ENCODE data around the gene MED14.

Gene MED14

GRCh38 chrX:40652664-40653063 lies 82.7 kb downstream of the MED14 start:
- peaks cover 3% of the 10 kb centered on the region for H3K4me1 Mint-ChIP-seq
- no peak overlapping the region for H3K27ac Mint-ChIP-seq
- H3K9me3 Mint-ChIP-seq: no peaks in the 10 kb centered on the region
- peaks cover 34% of the 10 kb centered on the region for H3K36me3 Mint-ChIP-seq
- H3K4me3 Mint-ChIP-seq: no peak overlapping the region
- no peak for DNase-seq (ENCODE audit: low spot score in 2 of 2)
- no peak for ATAC-seq

GRCh38 chrX:40651620-40652223 lies 83.6 kb downstream of the MED14 start:
- Mint-ChIP-seq H3K9me3 (no peaks in the 10 kb centered on the region), H3K4me3 (no peak overlapping the region), H3K27ac (no peak overlapping the region), H3K36me3 (peaks cover 33% of the 10 kb centered on the region), H3K4me1 (peaks cover 6% of the 10 kb centered on the region)
- no peak for ATAC-seq
- peak; percentile 43 to 61 for DNase-seq (ENCODE audit: low spot score in 2 of 2)

GRCh38 chrX:40647307-40648197 lies 87.8 kb downstream of the MED14 start, which contains the start of gene CXorf38:
CXorf38 (minus strand) TSS chrX:40647561; CDS start chrX:40647520, 41 bp downstream.
- ATAC-seq (peak; percentile 85), DNase-seq (ENCODE audit: low spot score in 2 of 2) (peak; percentile 76 to 93)
- Mint-ChIP-seq H3K9me3 (no peaks in the 10 kb centered on the region), H3K27ac (peak within 1 kb of the TSS; percentile 94), H3K4me3 (peak within 1 kb of the TSS; percentile 91), H3K36me3 (peaks cover 48% of the 10 kb centered on the region), H3K4me1 (peaks cover 36% of the 10 kb centered on the region)

- Mint-ChIP-seq H3K4me3 (peak overlapping the region; percentile 91), H3K36me3 (peaks cover 53% of the 10 kb centered on the region), H3K27ac (peak overlapping the region; percentile 94), H3K4me1 (peaks cover 45% of the 10 kb centered on the region), H3K9me3 (no peaks in the 10 kb centered on the region)
- ATAC-seq (peak; percentile 59), DNase-seq (ENCODE audit: low spot score in 2 of 2) (peak; percentile 10 to 68)
Measured at GRCh38 chrX:40646489-40647306, 88.6 kb downstream of the MED14 start.

GRCh38 chrX:40644821-40645358 lies 90.5 kb downstream of the MED14 start:
- Mint-ChIP-seq H3K9me3 (no peaks in the 10 kb centered on the region), H3K36me3 (peaks cover 60% of the 10 kb centered on the region), H3K27ac (peak overlapping the region; percentile 96), H3K4me3 (peak overlapping the region; percentile 91), H3K4me1 (peaks cover 46% of the 10 kb centered on the region)
- DNase-seq (ENCODE audit: low spot score in 2 of 2) (peak; percentile 3 to 72), ATAC-seq (peak; percentile 64)

GRCh38 chrX:40644176-40644575 lies 91.2 kb downstream of the MED14 start:
- Mint-ChIP-seq H3K27ac (peak overlapping the region; percentile 96), H3K36me3 (peaks cover 66% of the 10 kb centered on the region), H3K4me3 (peak overlapping the region; percentile 91), H3K9me3 (no peaks in the 10 kb centered on the region), H3K4me1 (peaks cover 46% of the 10 kb centered on the region)
- DNase-seq (ENCODE audit: low spot score in 2 of 2) (no peak), ATAC-seq (no peak)

GRCh38 chrX:40637687-40638086 lies 97.7 kb downstream of the MED14 start:
- H3K27ac Mint-ChIP-seq: peak overlapping the region; percentile 8
- peaks cover 21% of the 10 kb centered on the region for H3K4me1 Mint-ChIP-seq
- ATAC-seq: no peak
- H3K9me3 Mint-ChIP-seq: no peaks in the 10 kb centered on the region
- H3K4me3 Mint-ChIP-seq: no peak overlapping the region
- no peak for DNase-seq (ENCODE audit: low spot score in 2 of 2)
- peaks cover 87% of the 10 kb centered on the region for H3K36me3 Mint-ChIP-seq

GRCh38 chrX:40632199-40632598 lies 103.1 kb downstream of the MED14 start:
- H3K27ac Mint-ChIP-seq: peak overlapping the region; percentile 83
- H3K4me1 Mint-ChIP-seq: peaks cover 9% of the 10 kb centered on the region
- DNase-seq (ENCODE audit: low spot score in 2 of 2): no peak
- no peaks in the 10 kb centered on the region for H3K9me3 Mint-ChIP-seq
- ATAC-seq: no peak
- no peak overlapping the region for H3K4me3 Mint-ChIP-seq
- peaks cover 100% of the 10 kb centered on the region for H3K36me3 Mint-ChIP-seq

- Mint-ChIP-seq H3K4me1 (peaks cover 8% of the 10 kb centered on the region), H3K9me3 (no peaks in the 10 kb centered on the region), H3K36me3 (peaks cover 68% of the 10 kb centered on the region), H3K4me3 (no peak overlapping the region), H3K27ac (no peak overlapping the region)
- DNase-seq (ENCODE audit: low spot score in 2 of 2): no peak
- no peak for ATAC-seq
Measured at GRCh38 chrX:40628506-40628905, 106.8 kb downstream of the MED14 start.

GRCh38 chrX:40625294-40625693 lies 110.0 kb downstream of the MED14 start:
- DNase-seq (ENCODE audit: low spot score in 2 of 2) (no peak), ATAC-seq (no peak)
- Mint-ChIP-seq H3K36me3 (peaks cover 36% of the 10 kb centered on the region), H3K4me3 (no peak overlapping the region), H3K27ac (no peak overlapping the region), H3K9me3 (no peaks in the 10 kb centered on the region), H3K4me1 (no peaks in the 10 kb centered on the region)

- Mint-ChIP-seq H3K36me3 (peaks cover 19% of the 10 kb centered on the region), H3K9me3 (no peaks in the 10 kb centered on the region), H3K4me1 (no peaks in the 10 kb centered on the region), H3K4me3 (no peak overlapping the region), H3K27ac (no peak overlapping the region)
- ATAC-seq: no peak
- no peak for DNase-seq (ENCODE audit: low spot score in 2 of 2)
Measured at GRCh38 chrX:40623665-40624064, 111.7 kb downstream of the MED14 start.

- DNase-seq (ENCODE audit: low spot score in 2 of 2) (no peak), ATAC-seq (no peak)
- H3K36me3 Mint-ChIP-seq: peaks cover 14% of the 10 kb centered on the region
- no peak within 1 kb of the TSS for H3K4me3 Mint-ChIP-seq
- no peaks in the 10 kb centered on the region for H3K4me1 Mint-ChIP-seq
- no peaks in the 10 kb centered on the region for H3K9me3 Mint-ChIP-seq
- H3K27ac Mint-ChIP-seq: no peak within 1 kb of the TSS
Measured at GRCh38 chrX:40623139-40623536, 112.2 kb downstream of the MED14 start, which contains the start of gene MPC1L. MPC1L (plus strand) TSS chrX:40623428; CDS start chrX:40623566, 138 bp downstream.

- ATAC-seq (no peak), DNase-seq (ENCODE audit: low spot score in 2 of 2) (no peak)
- Mint-ChIP-seq H3K9me3 (no peaks in the 10 kb centered on the region), H3K4me3 (no peak overlapping the region), H3K4me1 (no peaks in the 10 kb centered on the region), H3K27ac (no peak overlapping the region), H3K36me3 (peaks cover 9% of the 10 kb centered on the region)
Measured at GRCh38 chrX:40622479-40623138, 112.7 kb downstream of the MED14 start.

GRCh38 chrX:40617566-40617965 lies 117.8 kb downstream of the MED14 start:
- no peaks in the 10 kb centered on the region for H3K4me1 Mint-ChIP-seq
- no peak overlapping the region for H3K4me3 Mint-ChIP-seq
- no peaks in the 10 kb centered on the region for H3K9me3 Mint-ChIP-seq
- H3K36me3 Mint-ChIP-seq: no peaks in the 10 kb centered on the region
- H3K27ac Mint-ChIP-seq: no peak overlapping the region
- no peak for ATAC-seq
- no peak for DNase-seq (ENCODE audit: low spot score in 2 of 2)

All from stimulated activated effector memory CD8-positive, alpha-beta T cell treated with anti-CD3 and anti-CD28 coated beads, Interleukin-12 subunit alpha, Interleukin-12 subunit beta, amount 100 ng/mL, for 72 hours (primary cell).